Keratinocyte (primary cell): ENCODE data around the gene CFAP210. TPM values are rescaled to one million over a fixed set of nuclear protein-coding genes. Genes with fewer than 3 reads are reported as not detected.

ENCODE experiments used
- DNase-seq: peaks from one replicate; pipeline ENCODE4 v3.0.0-alpha.2; 2011; ENCODE audit warnings: low read depth, missing footprints, low spot score
- FAIRE-seq: peaks from 2 replicates; lab custom pipeline; 2011; peaks lifted over from hg19 to GRCh38; lab: Jason Lieb, UNC
- H2AFZ ChIP-seq: 2 replicates; pipeline ENCODE4 v1.6.0; 2012; ENCODE audit warnings: low read length, control low read depth, inconsistent platforms; ENCODE audit not compliant: control insufficient read depth
- H3K27ac ChIP-seq: 2 replicates; pipeline ENCODE4 v1.5.1; 2011; ENCODE audit warnings: low read length; ENCODE audit not compliant: control insufficient read depth, insufficient read depth
- H3K27me3 ChIP-seq: 3 replicates; pipeline ENCODE4 v1.6.0; 2011; ENCODE audit warnings: low read length; ENCODE audit not compliant: control insufficient read depth, insufficient read depth; ENCODE audit errors: extremely low read depth
- H3K36me3 ChIP-seq, 2 experiments: 2 replicates in 1 of 2; 3 replicates in 1 of 2; pipeline ENCODE4 v1.5.1; 2011; ENCODE audit warnings: low read length in 2 of 2, mild to moderate bottlenecking in 1 of 2; ENCODE audit not compliant: control insufficient read depth in 2 of 2, insufficient read depth in 2 of 2; ENCODE audit errors: extremely low read depth in 1 of 2
- H3K4me1 ChIP-seq: 3 replicates; pipeline ENCODE4 v1.5.1; 2011; ENCODE audit warnings: low read length; ENCODE audit not compliant: control insufficient read depth, insufficient read depth; ENCODE audit errors: extremely low read depth
- H3K4me2 ChIP-seq: 3 replicates; pipeline ENCODE4 v1.6.0; 2011; ENCODE audit warnings: low read depth, low read length; ENCODE audit not compliant: control insufficient read depth, insufficient read depth; ENCODE audit errors: extremely low read depth
- H3K4me3 ChIP-seq, 3 experiments: fragments of 200-600 bp in 1 of 3; sonication (generic) in 1 of 3; 2 replicates in 2 of 3; 3 replicates in 1 of 3; pipeline ENCODE4 v1.5.1; 2011 to 2016; ENCODE audit warnings: low read length in 3 of 3, mild to moderate bottlenecking in 3 of 3, control low read depth in 2 of 3, inconsistent platforms in 1 of 3, low read depth in 1 of 3, mixed read lengths in 1 of 3, mixed run types in 1 of 3, moderate library complexity in 1 of 3; ENCODE audit not compliant: control insufficient read depth in 2 of 3, insufficient read depth in 2 of 3; ENCODE audit errors: extremely low read depth in 1 of 3
- H3K79me2 ChIP-seq: 2 replicates; pipeline ENCODE4 v1.6.0; 2012; ENCODE audit warnings: low read length; ENCODE audit not compliant: control insufficient read depth, insufficient read depth
- H3K9ac ChIP-seq: 3 replicates; pipeline ENCODE4 v1.6.0; 2011; ENCODE audit warnings: low read length; ENCODE audit not compliant: control insufficient read depth, insufficient read depth; ENCODE audit errors: extremely low read depth
- H3K9me1 ChIP-seq: 3 replicates; pipeline ENCODE4 v1.6.0; 2011; ENCODE audit warnings: low read length; ENCODE audit not compliant: control insufficient read depth, insufficient read depth; ENCODE audit errors: extremely low read depth
- H3K9me3 ChIP-seq: 2 replicates; pipeline ENCODE4 v1.5.1; 2012; ENCODE audit warnings: low read depth, low read length; ENCODE audit not compliant: control insufficient read depth
- H4K20me1 ChIP-seq: 3 replicates; pipeline ENCODE4 v1.6.0; 2011; ENCODE audit warnings: low read length; ENCODE audit not compliant: control insufficient read depth, insufficient read depth; ENCODE audit errors: extremely low read depth
- CTCF ChIP-seq, 3 experiments: IDR thresholded peaks in 1 of 3; conservative IDR thresholded peaks in 1 of 3; optimal IDR thresholded peaks in 1 of 3; 2 replicates in 2 of 3; 3 replicates in 1 of 3; pipeline versions ENCODE3 to v1.5.1; 2011; ENCODE audit warnings: low read length in 3 of 3, mild to moderate bottlenecking in 3 of 3, moderate library complexity in 2 of 3, control low read depth in 1 of 3, inconsistent platforms in 1 of 3; ENCODE audit not compliant: insufficient read depth in 2 of 3; ENCODE audit errors: extremely low read depth in 1 of 3
- EZH2 ChIP-seq: IDR thresholded peaks from one replicate; pipeline ENCODE4 v1.6.1; 2012; ENCODE audit warnings: inconsistent platforms, mild to moderate bottlenecking, low read length, moderate library complexity
- dilution Hi-C: fragments of 300-500 bp; cut with MboI; formaldehyde crosslinking; loops from one replicate; pipeline ENCODE4 v1.7.0; 2020; ENCODE audit warnings: low sequenced_read_pairs; ENCODE audit not compliant: extremely low pct_ligation_motif_present
- polyA plus RNA-seq, 5 experiments: library from polyadenylated mRNA; depleted of rRNA in 3 of 5; stranded (reverse) in 3 of 5; stranded (forward) in 1 of 5; unstranded in 1 of 5; fragments of >200 nt; gene quantifications; 1 replicate in 1 of 5; 2 replicates in 3 of 5; 3 replicates in 1 of 5; pipeline versions ENCODE4 v1.2.1 to v1.2.3, GENCODE V29; 2011 to 2012; ENCODE audit warnings: missing spikeins in 2 of 5, low read depth in 1 of 5, low replicate concordance in 1 of 5

Gene CFAP210
- polyA plus RNA-seq, 1 donor (not counting 4 experiments of a cell fraction or from before 2014, with no cell fraction given) = 0.30 TPM

- TF ChIP-seq EZH2 (no peak), CTCF (optimal IDR thresholded peaks at IDR 0.05 in 1 of 3, IDR thresholded peaks at IDR 0.05 in 1 of 3, conservative IDR thresholded peaks at IDR 0.05 in 1 of 3; ENCODE audit: extremely low read depth in 1 of 3, insufficient read depth in 2 of 3, low read length in 3 of 3) (no peak)
- no peak overlapping the region for H3K27ac ChIP-seq
- H3K9me1 ChIP-seq = no peaks in the 10 kb centered on the region
- no peaks in the 10 kb centered on the region for H3K4me1 ChIP-seq
- FAIRE-seq (no peak), DNase-seq (no peak)
- H3K27me3 ChIP-seq = no peaks in the 10 kb centered on the region
- H2AFZ ChIP-seq = no peak overlapping the region
- H3K79me2 ChIP-seq = no peaks in the 10 kb centered on the region
- H3K36me3 ChIP-seq = peaks cover 0 to under 1% of the 10 kb centered on the region in 2 experiments
- H3K4me3 ChIP-seq = no peak overlapping the region
- dilution Hi-C loops = no loop called here
- no peak overlapping the region for H3K4me2 ChIP-seq
- H4K20me1 ChIP-seq = no peaks in the 10 kb centered on the region
- no peak overlapping the region for H3K9ac ChIP-seq
- H3K9me3 ChIP-seq = no peaks in the 10 kb centered on the region
Measured at GRCh38 chr2:169709331-169709730, 15.1 kb upstream of the CFAP210 start.

- Histone ChIP-seq H3K36me3 (peaks cover 0 to 5% of the 10 kb centered on the region in 2 experiments), H3K27ac (no peak overlapping the region), H4K20me1 (no peaks in the 10 kb centered on the region), H2AFZ (no peak overlapping the region), H3K9ac (no peak overlapping the region), H3K4me1 (no peaks in the 10 kb centered on the region), H3K79me2 (no peaks in the 10 kb centered on the region), H3K4me3 (no peak overlapping the region), H3K27me3 (no peaks in the 10 kb centered on the region), H3K9me1 (no peaks in the 10 kb centered on the region), H3K9me3 (no peaks in the 10 kb centered on the region), H3K4me2 (no peak overlapping the region)
- no peak for DNase-seq
- dilution Hi-C loops = no loop called here
- TF ChIP-seq CTCF (optimal IDR thresholded peaks at IDR 0.05 in 1 of 3, IDR thresholded peaks at IDR 0.05 in 1 of 3, conservative IDR thresholded peaks at IDR 0.05 in 1 of 3; ENCODE audit: extremely low read depth in 1 of 3, insufficient read depth in 2 of 3, low read length in 3 of 3) (no peak), EZH2 (no peak)
- FAIRE-seq = no peak
Measured at GRCh38 chr2:169707626-169708025, 13.4 kb upstream of the CFAP210 start.
